Hematopoietic multipotent progenitor cell treated with erythropoietin and hydrocortisone succinate and interleukin-3 and kit ligand, for 8 days (in vitro differentiated cells): ENCODE data around the gene MEIS3.
A peak's percentile ranks its signal among the peaks of the same experiment; 100 is the strongest.

Source experiments
- DNase-seq: peaks from one replicate; pipeline ENCODE4 v3.0.0-alpha.2; 2015

MEIS3 gene

GRCh38 chr19:47435196-47435595 lies 15.9 kb upstream of the MEIS3 start:
- no peak for DNase-seq

- DNase-seq: no peak
Observed at GRCh38 chr19:47434088-47434487, 14.8 kb upstream of the MEIS3 start.

- peak; percentile 49 for DNase-seq
Observed at GRCh38 chr19:47433121-47433520, 13.8 kb upstream of the MEIS3 start.

GRCh38 chr19:47432499-47432898 lies 13.2 kb upstream of the MEIS3 start:
- DNase-seq: no peak

- DNase-seq: no peak
Observed at GRCh38 chr19:47432091-47432490, 12.8 kb upstream of the MEIS3 start.

GRCh38 chr19:47430041-47430802 lies 10.9 kb upstream of the MEIS3 start:
- DNase-seq: peak; percentile 30

- no peak for DNase-seq
Observed at GRCh38 chr19:47429140-47429793, 9.9 kb upstream of the MEIS3 start.

- peak; percentile 98 for DNase-seq
Observed at GRCh38 chr19:47428177-47428894, 9.0 kb upstream of the MEIS3 start.

- DNase-seq: peak; percentile 67
Observed at GRCh38 chr19:47427241-47428176, 8.2 kb upstream of the MEIS3 start.

- DNase-seq: no peak
Observed at GRCh38 chr19:47423203-47423882, 4.0 kb upstream of the MEIS3 start.

GRCh38 chr19:47422417-47423163 lies 3.3 kb upstream of the MEIS3 start:
- no peak for DNase-seq

GRCh38 chr19:47421844-47422395 lies 2.6 kb upstream of the MEIS3 start:
- DNase-seq: no peak

- DNase-seq: no peak
Observed at GRCh38 chr19:47421244-47421786, 2.0 kb upstream of the MEIS3 start.

- DNase-seq: no peak
Observed at GRCh38 chr19:47419789-47420188, 462 bp upstream of the MEIS3 start.

GRCh38 chr19:47418692-47419029 lies 666 bp downstream of the MEIS3 start:
- DNase-seq: no peak

GRCh38 chr19:47417746-47418691 lies 1.3 kb downstream of the MEIS3 start:
- DNase-seq: no peak

- DNase-seq: no peak
Observed at GRCh38 chr19:47417107-47417745, 2.1 kb downstream of the MEIS3 start.

- no peak for DNase-seq
Observed at GRCh38 chr19:47416643-47416985, 2.7 kb downstream of the MEIS3 start.

- no peak for DNase-seq
Observed at GRCh38 chr19:47415953-47416642, 3.2 kb downstream of the MEIS3 start.
